Caki2 (cell line): ENCODE results near the gene SLC66A2. TPM values are rescaled to one million over a fixed set of nuclear protein-coding genes. Genes with fewer than 3 reads are reported as not detected.
"Not testable (repeated sequence)": the region's sequence is repeated elsewhere in the genome, so short reads cannot be mapped to it uniquely, and the experiment has no call there.

Source experiments
- DNase-seq: peaks from one replicate; pipeline ENCODE4 v3.0.0-alpha.2; 2015; ENCODE audit warnings: low read depth
- in situ Hi-C: cut with HindIII; loops from 2 replicates; pipeline ENCODE4 v1.10.0; 2016; ENCODE audit warnings: low sequenced_read_pairs, low pct_unique_long_range_greater_than_20kb, mixed read lengths
- total RNA-seq: library from RNA; depleted of rRNA; stranded (reverse); fragments of >200 nt; shearing (Covaris generic); gene quantifications from 2 replicates; pipeline ENCODE4 v1.2.3, GENCODE V29; 2014; ENCODE audit warnings: low replicate concordance

The SLC66A2 gene
- total RNA-seq, 1 experiment from 2014 or later = 18.0 TPM

GRCh38 chr18:79973517-79973916 lies 22.1 kb upstream of the SLC66A2 start:
- in situ Hi-C loops = no loop called here
- DNase-seq = no peak

GRCh38 chr18:79972720-79973119 lies 21.3 kb upstream of the SLC66A2 start:
- in situ Hi-C loops = no loop called here
- no peak for DNase-seq

GRCh38 chr18:79971986-79972385 lies 20.5 kb upstream of the SLC66A2 start:
- DNase-seq = no peak
- in situ Hi-C loops = no loop called here

DNA sequence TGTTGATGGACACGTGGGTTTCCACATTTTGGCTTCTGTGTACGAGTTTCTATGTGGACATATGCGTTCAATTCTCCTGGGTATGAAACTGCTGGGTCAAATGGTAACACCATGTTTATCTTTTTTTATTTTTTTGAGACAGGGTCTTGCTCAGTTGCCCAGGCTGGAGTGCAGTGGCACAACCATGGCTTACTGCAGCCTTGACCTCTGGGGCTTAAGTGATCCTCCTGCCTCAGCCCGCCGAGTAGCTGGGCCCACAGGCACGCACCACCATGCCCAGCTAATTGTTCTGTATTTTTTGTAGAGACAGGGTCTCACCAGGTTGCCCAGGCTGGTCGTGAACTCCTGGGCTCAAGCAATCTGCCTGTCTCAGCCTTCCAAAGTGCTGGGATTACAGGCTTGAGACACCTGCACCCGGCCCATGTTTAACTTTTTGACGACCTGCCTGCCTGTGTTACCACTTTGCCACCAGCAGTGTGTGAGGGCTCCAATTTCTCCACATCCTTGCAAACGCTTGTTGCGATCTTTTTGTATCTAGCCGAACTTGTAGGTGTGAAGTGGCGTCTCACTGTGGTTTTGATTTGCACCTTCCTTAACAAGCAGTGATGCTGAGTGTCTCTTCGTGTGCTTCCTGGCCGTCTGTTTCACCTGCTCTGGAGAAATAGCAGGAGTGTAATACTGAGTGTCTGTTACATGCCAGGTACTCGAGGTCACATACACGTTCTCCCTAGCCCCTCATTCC lies 19.9 kb upstream of the SLC66A2 start:
- in situ Hi-C loops = no loop called here
- no peak for DNase-seq

DNA sequence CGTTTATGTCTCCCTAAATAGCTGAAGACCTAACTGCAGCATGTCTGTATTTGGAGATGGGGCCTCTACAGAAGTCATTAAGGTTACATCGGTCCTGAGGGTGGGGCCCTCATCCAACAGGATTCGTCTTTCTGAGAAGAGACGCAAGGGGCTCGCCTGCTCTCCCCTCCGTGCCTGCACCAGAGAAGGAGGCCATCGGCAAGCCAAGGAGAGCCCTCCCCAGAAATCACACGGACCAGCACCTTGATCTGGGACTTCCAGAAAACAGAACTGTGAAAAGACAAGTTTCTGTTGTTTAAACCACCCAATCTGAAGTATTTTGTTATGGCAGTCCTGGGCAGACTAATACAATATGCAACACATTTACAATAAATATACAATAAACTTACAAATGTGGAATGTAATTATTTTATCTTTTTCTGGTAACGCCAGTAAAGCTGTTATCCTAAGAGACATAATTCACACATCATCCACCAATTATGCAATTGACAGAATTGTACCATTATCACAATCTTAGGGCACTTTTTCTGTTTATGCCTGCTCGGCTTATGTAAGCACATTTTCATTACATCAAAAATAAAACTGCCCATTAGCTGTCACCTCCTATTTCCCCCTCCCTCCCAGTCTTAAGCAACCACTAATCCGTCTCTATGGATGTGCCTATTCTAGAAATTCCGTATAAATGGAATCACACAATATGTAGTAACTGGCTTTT lies 19.1 kb upstream of the SLC66A2 start:
- DNase-seq = no peak
- in situ Hi-C loops = no loop called here

GRCh38 chr18:79965119-79965902 lies 13.9 kb upstream of the SLC66A2 start:
- peak; percentile 56 for DNase-seq
- in situ Hi-C loops = no loop called here

GRCh38 chr18:79964330-79965118 lies 13.1 kb upstream of the SLC66A2 start, which contains the start of gene HSBP1L1:
TSS of gene HSBP1L1 (plus strand) at chr18:79964643. CDS start at chr18:79964736, 93 bp downstream.
- peak; percentile 37 for DNase-seq
- in situ Hi-C loops = no loop called here

DNA sequence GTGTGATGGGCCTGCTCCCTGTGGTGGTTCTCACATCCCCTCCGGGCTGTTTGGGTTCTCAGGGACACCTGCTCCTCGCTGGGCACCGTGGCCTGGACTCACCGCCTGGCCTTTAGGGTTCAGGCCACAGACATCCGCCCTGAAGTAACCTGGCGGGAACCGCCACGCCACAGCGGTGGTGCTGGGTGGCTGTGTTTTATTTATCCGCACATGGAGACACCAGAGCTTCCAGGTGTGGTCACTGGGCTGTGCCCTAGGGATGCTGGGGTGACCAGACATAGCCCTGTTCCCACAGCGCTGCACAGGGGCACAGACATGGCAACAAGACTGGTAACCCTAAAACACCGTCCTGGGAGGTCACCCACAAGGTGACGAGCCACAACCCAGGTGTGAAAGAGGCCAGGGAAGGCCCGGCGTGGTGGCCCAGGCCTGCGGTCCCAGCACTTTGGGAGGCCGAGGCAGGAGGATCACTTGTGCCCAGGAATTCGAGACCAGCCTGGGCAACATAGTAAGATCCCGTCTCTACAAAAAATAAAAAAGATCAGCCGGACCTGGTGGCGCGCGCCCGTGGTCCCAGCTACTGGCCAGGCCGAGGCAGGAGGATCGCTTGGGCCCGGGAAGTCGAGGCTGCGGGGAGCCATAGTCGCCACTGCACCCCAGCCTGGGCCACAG lies 12.3 kb upstream of the SLC66A2 start:
- no peak for DNase-seq
- in situ Hi-C loops = no loop called here

DNA sequence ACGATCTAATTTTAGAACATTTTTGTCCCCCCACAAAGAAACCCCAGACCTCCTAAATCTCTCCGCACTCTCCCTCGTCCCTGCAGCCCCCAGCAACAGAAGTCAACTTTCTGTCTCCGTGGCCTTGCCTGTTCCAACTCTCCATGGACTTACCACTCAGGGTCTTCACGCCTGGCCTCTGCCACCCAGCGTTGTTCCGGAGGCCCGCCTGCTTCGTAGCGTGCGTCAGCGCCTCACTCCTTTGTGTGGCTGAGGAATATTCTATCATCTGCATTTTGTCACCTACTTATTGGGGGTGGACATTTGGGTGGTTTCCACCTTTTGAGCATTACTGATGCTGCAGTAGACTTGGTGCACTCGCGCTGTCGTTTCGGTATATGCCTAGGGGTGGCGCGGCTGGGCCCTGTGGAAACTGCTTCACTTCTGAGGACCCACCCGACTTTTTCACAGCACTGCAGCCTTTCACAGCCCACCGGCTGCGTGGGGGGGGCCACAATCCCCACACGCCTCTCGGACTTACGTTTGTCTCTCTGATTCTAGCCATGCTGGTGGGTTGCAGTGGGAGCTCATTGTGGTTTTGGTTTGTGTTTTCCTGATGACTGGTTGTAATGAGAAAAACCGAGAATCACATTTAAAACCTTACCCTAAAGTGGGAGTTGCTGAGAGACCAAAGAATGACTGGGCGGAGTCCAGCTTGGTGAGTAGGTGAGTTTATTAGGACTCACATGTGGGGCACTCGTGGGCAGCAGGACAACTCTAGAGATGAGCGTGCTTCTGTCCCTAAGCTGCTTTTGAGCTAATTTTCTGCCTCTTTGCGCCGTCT lies 11.6 kb upstream of the SLC66A2 start:
- no peak for DNase-seq
- in situ Hi-C loops = no loop called here

- in situ Hi-C loops = no loop called here
- DNase-seq = no peak
These were observed 10.9 kb upstream of the SLC66A2 start for GRCh38 chr18:79962311-79962710.

DNA sequence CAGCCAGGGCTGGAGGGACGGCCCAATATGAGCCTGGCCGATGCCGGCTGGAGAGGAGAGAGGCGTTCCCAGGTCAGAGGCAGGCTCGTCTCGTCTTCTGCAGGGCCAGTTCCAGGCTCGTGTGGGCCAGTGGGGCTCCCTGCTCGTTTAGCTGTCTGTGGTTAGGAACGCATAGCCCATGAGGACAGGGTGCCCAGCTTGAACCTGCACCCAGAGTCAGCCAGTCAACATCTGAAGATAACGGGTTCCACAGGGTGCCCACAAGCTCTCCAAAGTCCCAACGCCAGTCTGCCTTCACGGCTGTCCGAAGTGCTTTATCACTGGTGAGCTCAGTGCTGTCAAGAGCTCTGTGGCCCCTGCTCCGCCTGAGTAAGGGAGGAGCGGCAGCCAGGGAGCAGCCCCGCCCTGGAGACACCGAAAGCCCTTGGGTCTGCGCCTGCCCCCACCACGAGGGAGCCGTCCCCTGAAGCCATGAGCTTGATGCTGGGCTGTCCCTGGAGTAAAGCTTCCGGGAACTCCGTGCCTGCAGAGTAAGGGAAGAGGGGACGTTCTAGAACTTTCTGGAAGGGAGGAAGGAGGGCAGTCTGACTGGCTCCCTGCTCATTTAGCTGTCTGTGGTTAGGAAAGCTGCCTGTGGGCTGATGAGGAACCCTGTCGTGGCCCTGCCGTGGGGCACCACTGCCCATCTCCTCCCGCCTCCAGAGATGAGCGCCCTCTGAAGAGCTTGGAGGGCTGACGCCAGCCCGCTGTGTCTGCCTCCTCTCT lies 10.3 kb upstream of the SLC66A2 start:
- in situ Hi-C loops = no loop called here
- DNase-seq = no peak

DNA sequence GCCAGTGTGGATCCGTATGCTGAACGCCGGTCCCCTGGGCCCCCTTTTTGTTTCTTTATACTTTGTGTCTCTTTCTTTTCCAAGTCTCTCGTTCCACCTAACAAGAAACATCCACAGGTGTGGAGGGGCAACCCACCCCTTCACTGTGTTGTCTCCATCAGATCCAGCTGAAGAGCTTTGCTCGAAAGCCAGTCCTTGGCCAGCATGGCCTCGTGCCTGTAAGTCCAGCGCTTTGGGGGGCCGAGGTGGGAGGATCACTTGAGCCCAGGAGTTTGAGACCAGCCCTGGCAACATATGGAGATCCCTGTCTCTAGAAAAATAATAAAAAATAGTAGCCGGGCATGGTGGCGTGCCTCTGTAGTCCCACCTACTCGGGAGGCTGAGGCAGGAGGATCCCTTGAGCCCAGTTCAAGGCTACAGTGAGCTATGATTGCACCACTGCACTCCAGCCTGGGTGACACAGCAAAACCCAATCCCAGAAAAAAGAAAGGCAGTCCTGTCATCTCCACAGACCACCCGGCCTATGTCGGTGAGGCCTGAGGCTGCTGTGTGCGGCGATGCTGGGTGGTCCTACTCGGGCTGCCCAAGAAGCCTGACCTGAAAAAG lies 9.6 kb upstream of the SLC66A2 start:
- in situ Hi-C loops = no loop called here
- DNase-seq = no peak

DNA sequence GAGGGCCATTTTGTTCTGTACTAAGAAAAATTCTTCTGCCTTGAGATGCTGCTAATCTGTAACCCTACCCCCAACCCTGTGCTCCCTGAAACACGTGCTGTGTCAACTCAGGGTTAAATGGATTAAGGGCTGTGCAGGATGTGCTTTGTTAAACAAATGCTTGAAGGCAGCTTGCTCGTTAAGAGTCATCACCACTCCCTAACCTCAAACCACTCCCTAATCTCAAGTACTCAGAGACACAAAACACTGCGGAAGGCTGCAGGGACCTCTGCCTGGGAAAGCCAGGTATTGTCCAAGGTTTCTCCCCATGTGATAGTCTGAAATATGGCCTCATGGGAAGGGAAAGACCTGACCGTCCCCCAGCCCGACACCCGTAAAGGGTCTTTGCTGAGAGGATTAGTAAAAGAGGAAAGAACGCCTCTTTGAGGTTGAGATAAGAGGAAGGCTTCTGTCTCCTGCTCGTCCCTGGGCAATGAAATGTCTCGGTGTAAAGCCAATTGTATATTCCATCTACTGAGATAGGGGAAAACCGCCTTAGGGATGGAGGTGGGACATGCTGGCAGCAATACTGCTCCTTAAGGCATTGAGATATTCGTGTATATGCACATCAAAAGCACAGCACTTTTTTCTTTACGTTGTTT lies 8.8 kb upstream of the SLC66A2 start:
- in situ Hi-C loops = not testable (repeated sequence)
- peak; percentile 24 for DNase-seq

DNA sequence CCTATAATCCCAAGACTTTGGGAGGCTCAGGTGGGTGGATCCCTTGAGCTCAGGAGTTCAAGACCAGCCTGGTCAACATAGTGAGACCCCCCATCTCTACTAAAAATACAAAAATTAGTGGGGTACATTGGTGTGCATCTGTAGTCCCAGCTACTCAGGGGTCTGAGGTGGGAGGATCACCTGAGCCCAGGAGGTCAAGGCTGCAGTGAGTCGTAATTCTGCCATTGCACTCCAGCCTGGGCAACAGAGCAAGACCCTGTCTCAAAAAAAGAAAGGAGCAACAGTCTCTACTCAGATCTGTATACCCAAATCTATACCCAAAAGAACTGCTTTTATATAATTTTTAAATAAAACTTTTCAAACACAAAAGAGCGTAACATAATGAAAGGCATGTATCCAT lies 7.5 kb upstream of the SLC66A2 start:
- in situ Hi-C loops = no loop called here
- no peak for DNase-seq

DNA sequence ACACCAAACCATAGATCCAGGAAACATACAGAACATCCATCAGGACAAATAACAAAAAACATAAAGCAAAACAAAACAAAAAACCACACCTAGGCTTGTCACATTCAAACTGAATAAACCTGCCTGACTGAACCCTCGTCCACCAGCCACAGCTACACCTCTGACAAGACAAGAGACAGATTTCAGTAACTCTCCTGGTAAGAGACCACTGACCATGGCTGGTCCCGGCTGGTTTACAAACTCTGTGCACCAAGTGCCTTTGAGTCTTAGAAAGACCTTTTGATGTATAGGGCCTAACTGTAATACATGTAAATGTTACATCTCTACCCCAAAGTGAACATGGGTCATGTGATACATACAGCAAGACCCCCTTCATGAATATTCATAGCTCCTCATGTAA lies 4.8 kb upstream of the SLC66A2 start:
- in situ Hi-C loops = no loop called here
- DNase-seq = no peak
